Stomach smooth muscle (tissue), 2 donors: ENCODE data around the gene ORMDL2.
"Not testable (repeated sequence)": the region's sequence is repeated elsewhere in the genome, so short reads cannot be mapped to it uniquely, and the experiment has no call there.

ENCODE experiments used
- H3K27ac ChIP-seq: one replicate; pipeline ENCODE4 v1.7.0; 2013; ENCODE audit warnings: mild to moderate bottlenecking, low read length, inconsistent platforms
- H3K27me3 ChIP-seq, 2 donors: one replicate each; pipeline ENCODE4 v1.7.0; 2013; ENCODE audit warnings: low read length in 2 of 2; ENCODE audit not compliant: insufficient read depth in 2 of 2, control insufficient read depth in 1 of 2
- H3K36me3 ChIP-seq, 2 donors: one replicate each; pipeline ENCODE4 v1.7.0; 2013; ENCODE audit warnings: low read length in 2 of 2; ENCODE audit not compliant: control insufficient read depth in 2 of 2, insufficient read depth in 2 of 2
- H3K4me1 ChIP-seq: one replicate; pipeline ENCODE4 v1.7.0; 2013; ENCODE audit warnings: low read length; ENCODE audit not compliant: control insufficient read depth, insufficient read depth
- H3K4me3 ChIP-seq, 2 donors: one replicate each; pipeline ENCODE4 v1.7.0; 2013; ENCODE audit warnings: low read length in 2 of 2
- H3K9ac ChIP-seq, 2 donors: one replicate each; pipeline ENCODE4 v1.7.0; 2013; ENCODE audit warnings: low read length in 2 of 2, mild to moderate bottlenecking in 1 of 2
- H3K9me3 ChIP-seq, 2 donors: one replicate each; pipeline ENCODE4 v1.7.0; 2013; ENCODE audit warnings: low read length in 2 of 2; ENCODE audit not compliant: control insufficient read depth in 2 of 2
- donor health status: healthy.
- donor health status: Pancreatic carcinoma.

ORMDL2 gene

DNA sequence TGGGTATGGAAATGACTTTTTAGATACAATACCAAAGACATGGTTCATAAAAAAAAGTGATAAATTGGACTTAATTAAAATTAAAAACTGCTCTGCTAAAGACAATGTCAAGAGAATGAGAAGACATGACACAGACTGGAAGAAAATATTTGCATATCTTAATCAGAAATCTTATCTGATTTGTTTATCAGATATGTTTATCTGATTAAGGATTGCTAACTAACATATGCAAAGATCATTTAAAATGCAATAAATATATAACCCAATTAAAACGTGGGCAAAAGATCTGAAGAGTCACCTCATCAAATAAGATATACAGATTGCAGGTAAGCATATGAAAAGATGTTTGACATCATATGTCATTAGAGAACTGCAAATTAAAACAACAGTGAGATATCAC, 34.9 kb downstream of the ORMDL2 start:
- H3K36me3 ChIP-seq = no peaks in the 10 kb centered on the region
- peaks cover 0 to 3% of the 10 kb centered on the region in 2 donors for H3K27me3 ChIP-seq
- H3K27ac ChIP-seq = no peak overlapping the region
- no peak overlapping the region for H3K9ac ChIP-seq
- no peak overlapping the region for H3K4me3 ChIP-seq
- H3K9me3 ChIP-seq = no peaks in the 10 kb centered on the region
- no peaks in the 10 kb centered on the region for H3K4me1 ChIP-seq

DNA sequence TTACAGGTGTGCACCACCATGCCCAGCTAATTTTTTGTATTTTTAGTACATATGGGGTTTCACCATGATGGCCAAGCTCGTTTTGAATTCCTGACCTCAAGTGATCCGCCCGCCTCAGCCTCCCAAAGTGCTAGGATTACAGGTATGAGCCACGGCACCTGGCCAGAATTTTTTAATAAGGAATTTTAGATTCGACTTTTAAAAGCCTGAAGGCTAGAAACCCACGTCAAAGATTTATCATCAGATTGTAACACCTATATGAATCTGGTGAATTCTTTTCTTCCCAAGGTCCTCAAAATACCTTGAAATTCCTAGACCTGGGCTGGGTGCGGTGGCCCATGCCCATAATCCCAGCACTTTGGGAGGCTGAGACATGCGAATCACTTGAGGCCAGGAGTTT, 43.6 kb downstream of the ORMDL2 start:
- no peaks in the 10 kb centered on the region for H3K4me1 ChIP-seq
- H3K27me3 ChIP-seq = no peaks in the 10 kb centered on the region
- no peak overlapping the region for H3K9ac ChIP-seq
- no peaks in the 10 kb centered on the region for H3K36me3 ChIP-seq
- H3K4me3 ChIP-seq = no peak overlapping the region
- H3K9me3 ChIP-seq = no peaks in the 10 kb centered on the region
- H3K27ac ChIP-seq = no peak overlapping the region

DNA sequence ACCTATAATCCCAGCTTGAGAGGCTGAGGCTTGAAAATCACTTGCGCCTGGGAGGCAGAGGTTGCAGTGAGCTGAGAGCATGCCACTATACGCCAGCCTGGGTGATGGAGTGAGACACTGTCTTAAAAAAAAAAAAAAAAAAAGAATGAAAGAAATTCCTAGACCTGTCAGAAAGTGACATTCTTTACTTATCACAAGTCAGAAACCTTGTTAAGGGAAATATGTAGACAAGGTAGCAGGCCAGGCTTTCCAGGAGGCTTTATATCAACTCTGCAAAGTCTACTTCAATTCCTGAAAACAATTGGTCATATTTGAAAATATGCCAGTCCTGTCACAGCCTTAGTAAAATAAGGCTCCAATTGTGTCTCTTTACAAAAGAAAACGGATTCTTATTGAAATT, 44.0 kb downstream of the ORMDL2 start:
- Histone ChIP-seq H3K4me1 (no peaks in the 10 kb centered on the region), H3K27me3 (no peaks in the 10 kb centered on the region), H3K36me3 (no peaks in the 10 kb centered on the region), H3K27ac (no peak overlapping the region), H3K4me3 (no peak overlapping the region), H3K9me3 (no peaks in the 10 kb centered on the region), H3K9ac (no peak overlapping the region)

DNA sequence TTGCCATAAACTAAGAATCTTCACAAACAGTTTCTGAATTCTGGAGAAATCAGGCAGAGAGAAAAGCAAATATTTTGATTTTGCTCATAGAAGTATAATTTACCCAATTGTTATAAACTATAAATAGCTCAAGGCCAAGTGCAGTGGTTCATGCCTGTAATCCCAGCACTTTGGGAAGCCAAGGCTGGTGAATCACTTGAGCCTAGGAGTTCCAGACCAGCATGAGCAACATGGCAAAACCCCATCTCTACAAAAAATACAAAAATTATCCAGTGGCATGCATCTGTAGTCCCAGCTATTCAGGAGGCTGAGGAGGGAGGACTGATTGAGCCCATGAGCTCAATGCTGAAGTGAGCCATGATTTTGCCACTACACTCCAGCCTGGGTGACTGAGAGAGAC, 44.4 kb downstream of the ORMDL2 start:
- no peaks in the 10 kb centered on the region for H3K27me3 ChIP-seq
- no peaks in the 10 kb centered on the region for H3K36me3 ChIP-seq
- H3K27ac ChIP-seq = no peak overlapping the region
- no peaks in the 10 kb centered on the region for H3K9me3 ChIP-seq
- no peaks in the 10 kb centered on the region for H3K4me1 ChIP-seq
- H3K9ac ChIP-seq = no peak overlapping the region
- H3K4me3 ChIP-seq = no peak overlapping the region

DNA sequence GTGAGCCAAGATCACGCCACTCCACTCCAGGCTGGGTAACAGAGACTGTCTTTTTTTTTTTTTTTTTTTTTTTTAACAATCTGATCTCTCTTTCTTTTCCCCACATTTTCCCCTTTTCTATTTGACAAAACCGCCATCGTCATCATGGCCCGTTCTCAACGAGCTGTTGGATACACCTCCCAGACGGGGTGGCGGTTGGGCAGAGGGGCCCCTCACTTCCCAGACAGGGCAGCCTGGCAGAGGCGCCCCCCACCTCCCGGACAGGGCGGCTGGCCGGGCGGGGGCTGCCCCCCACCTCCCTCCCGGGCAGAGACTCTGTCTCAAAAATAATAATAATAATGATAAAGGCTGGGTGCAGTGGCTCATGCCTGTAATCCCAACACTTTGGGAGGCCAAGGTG, 45.1 kb downstream of the ORMDL2 start:
- H3K9ac ChIP-seq, H3K27me3 ChIP-seq, H3K36me3 ChIP-seq, H3K4me3 ChIP-seq, H3K27ac ChIP-seq, H3K4me1 ChIP-seq, H3K9me3 ChIP-seq: not testable (repeated sequence)

DNA sequence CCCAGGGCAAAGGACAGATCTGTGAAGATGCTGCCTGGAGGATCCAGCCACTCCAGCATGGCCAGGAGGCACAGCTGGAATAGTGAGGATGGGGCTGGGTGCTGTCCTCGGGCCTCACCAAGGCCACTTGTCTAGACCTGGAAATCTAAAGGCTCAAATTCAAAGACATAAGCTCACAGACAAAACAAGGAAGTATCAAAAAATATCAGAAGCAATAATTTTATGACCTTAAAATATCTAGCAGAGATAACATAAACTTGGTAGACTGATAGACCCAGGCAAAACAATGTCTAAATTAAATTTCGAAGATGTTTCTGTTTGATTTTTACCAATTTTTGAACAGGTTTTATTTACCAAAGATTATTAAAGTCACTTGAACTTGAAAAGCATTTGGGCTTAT, 47.5 kb downstream of the ORMDL2 start:
- Histone ChIP-seq H3K27me3 (no peaks in the 10 kb centered on the region), H3K27ac (no peak overlapping the region), H3K9ac (no peak overlapping the region), H3K9me3 (no peaks in the 10 kb centered on the region), H3K4me3 (no peak overlapping the region), H3K36me3 (no peaks in the 10 kb centered on the region), H3K4me1 (no peaks in the 10 kb centered on the region)

DNA sequence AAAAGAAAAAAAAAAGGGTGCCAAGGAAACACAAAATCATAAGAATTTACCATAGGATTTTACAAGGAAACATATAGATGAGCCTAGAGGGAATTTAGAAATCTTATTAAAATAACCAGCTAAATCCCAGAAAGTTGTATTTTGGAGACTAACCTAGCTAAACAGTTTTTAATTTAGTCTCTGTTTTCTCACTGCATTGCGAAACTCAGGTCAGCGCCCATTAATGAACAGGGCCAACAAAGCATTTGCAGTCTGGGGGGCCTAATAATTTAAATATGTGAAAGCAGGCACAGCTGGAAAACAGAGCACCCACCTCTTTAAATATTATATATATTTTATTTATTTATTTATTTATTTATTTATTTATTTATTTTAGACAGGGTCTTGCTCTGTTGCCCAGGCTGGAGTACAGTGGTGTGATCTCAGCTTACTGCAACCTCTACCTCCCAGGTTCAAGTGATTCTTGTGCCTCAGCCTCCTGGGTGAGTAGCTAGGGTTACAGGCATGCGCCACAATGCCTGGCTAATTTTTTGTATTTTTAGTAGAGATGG, 48.7 kb downstream of the ORMDL2 start:
- H3K27ac ChIP-seq, H3K9me3 ChIP-seq, H3K27me3 ChIP-seq, H3K9ac ChIP-seq, H3K4me1 ChIP-seq, H3K36me3 ChIP-seq, H3K4me3 ChIP-seq: not testable (repeated sequence)
